GM19438 (cell line): ENCODE results near the gene SUCLG1.
"Not testable (repeated sequence)": the region's sequence is repeated elsewhere in the genome, so short reads cannot be mapped to it uniquely, and the experiment has no call there.

Experiments used
- ATAC-seq: cut with Tn5 transposase; IDR thresholded peaks from one replicate; pipeline ENCODE4 v1.9.1; 2021; ENCODE audit warnings: low read depth; ENCODE audit not compliant: unreplicated experiment

SUCLG1 gene

DNA sequence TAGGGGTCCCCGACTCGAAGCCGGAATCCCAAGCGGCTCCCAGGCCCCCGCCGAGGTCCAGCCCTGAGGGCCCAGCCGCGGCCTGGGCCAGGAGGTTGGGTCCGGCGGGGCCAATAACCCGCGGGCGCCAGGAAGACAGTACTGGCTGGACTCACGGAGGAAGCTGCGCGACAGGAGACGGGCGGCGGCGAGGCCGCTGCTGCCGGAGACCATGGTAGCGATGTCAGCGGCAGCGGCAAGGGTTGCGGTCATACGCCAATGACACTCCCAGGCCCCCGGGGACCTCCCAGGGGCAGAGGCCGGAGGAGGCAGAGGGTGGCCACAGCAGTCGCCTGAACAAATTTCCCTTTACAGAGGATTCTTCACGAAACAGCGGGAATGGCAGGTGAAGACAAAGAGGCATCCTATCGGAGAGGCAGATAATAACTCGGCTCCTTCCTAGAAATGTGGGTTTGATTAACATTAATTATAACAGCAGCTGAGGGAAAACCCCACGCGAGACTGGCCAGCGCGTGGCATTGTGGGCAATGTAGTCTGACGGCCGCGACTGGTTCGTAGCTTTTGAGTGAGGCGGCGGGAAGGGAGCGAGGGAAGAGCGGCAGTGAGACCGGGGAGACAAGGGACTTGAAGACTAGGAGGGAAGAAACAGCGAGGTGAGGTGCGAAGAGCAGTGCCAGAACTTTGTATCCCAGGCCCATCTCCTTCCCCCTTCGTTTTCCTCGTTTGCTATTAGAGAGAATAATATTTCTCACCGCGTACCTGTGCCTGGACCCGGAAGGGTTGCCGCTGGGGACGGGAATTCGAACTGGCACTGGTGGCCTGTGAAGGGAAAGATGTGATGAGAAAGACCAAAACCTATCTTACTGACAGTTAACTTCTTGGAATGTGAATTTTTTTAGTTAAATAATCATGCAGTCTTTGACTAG is at the start of gene SUCLG1:
Gene SUCLG1 (minus strand): TSS at position 263 of the 926 bp plus-strand sequence. CDS start 11 bp downstream, at position 252.
- peak; percentile 96 for ATAC-seq

DNA sequence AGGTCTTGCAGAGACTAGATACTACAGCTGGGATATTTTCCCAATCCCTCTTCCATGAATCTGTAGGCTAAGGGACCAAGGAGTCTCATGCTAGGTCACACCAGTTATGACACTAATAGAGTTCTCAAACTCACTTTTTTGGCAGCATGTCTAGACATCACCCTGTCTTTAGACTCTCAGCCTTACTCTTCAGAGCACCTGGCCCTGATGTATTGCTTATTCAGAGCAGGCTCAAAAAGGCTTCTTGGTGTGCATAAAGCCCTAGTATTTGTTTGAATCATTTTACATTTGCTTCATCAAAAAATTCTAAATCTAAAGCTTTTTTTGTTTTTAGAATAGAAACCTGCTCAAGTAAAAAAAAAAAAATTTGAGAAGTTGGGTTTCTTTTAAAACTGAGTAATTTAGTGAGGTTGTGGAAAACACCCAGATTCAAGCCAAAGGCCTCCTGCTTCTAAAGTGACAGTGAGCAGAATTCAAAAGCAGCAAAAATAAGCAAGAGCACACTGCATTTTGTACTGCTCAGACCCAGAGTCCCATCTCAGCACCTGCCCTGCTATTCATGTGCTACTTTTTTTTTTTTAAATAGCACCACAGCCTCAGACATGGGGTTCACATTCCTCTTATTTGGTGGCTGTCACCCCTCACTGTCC is 39.2 kb upstream of the SUCLG1 start:
- no peak for ATAC-seq

DNA sequence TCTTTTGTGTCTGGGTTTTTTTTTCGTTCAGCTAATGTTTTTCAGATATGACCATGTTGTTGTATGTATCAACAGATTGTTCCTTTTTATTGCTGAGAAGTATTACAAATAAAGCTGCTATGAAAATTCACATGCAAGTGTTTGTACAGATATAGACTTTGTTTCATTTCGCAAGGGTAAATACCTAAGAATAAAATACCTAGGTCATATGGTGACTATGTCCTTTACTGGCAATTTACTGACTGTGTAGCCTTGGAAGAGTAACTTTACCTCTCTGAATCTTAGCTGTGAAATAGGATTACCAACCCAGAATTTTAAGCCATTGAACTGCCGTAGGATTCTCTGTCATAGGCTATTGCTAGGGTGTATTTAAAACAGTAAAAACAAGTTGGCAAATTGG is 38.2 kb upstream of the SUCLG1 start:
- no peak for ATAC-seq

DNA sequence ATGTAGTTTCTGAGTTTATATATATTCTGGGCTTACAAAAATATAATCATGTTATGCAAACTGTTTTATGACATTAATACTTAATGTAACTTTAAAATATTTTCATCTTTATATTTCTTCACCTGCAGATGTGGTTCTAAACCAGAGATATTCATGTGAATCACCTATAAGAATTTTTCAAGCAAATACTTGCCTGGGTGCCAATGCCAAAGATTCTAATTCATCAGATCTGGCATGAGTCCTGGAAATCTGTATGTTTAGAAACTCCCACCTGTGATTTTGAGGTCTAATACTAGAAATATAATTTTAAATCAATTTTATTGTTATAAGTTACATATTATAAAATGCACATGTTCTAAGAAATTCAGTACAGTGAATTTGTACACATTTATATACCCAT is 37.3 kb upstream of the SUCLG1 start:
- no peak for ATAC-seq

DNA sequence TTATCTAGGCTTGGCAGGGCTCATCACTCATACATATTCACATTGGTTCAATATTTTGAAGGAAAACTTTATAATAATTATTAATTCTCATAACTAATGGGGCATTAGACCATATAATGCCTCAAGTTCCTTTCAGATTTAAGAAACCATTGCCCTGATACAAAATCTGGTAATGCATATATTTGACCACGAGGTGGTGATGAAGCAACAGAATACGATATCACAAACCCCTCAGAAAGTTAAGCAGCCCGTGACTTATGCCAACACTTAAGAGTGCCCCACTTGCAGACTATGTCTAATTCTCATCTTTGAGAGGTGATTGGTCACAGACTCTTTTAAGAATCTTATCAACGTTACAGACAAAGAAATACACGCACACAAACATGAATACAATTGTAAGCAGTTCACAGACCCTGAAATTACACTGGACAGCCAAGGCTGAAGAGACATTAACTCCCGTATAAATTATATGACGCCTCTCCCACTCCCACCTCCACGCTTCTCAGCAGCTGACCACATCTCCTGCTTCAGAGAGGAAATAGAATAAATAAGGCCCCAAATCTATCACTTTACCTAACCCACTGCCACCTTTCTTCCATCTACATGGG is 36.6 kb upstream of the SUCLG1 start:
- peak; percentile 65 for ATAC-seq

DNA sequence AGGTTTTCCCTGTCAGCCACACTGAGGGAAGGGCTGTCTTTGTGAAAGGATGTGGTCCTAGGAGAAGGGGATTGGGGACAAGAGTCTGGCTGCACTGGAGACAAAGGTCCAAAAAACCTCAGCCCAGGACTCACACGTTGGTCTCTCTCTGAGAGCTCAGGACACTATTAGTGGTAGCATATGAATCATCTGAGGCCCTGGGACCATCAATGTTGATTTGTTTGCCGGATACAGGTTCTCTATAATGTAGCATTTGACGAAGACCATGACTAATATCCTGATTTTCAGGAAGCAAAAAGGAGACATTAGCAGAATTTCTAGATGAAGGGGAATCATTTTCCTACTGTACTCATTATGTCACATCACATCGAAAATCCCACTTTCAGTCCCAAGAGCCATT is 35.0 kb upstream of the SUCLG1 start:
- no peak for ATAC-seq

DNA sequence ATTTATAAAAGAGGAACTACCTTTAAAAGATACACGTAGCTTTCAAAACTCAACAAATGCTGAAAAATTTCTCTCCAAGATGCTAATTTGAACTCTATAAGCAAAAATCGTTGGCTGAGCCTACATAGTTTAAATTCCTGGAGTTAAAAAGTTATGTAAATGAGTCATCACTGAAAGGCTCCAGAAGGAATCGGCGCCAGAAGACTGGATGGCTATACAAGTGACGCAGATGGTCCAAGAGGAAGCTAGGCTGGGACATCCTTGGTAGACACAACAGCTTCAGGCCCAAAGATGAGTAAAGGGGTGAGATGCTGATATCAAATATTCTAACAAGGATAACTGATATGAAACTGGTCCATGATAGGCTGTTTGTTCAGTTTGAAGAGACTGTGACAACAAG is 34.4 kb upstream of the SUCLG1 start:
- ATAC-seq = no peak

DNA sequence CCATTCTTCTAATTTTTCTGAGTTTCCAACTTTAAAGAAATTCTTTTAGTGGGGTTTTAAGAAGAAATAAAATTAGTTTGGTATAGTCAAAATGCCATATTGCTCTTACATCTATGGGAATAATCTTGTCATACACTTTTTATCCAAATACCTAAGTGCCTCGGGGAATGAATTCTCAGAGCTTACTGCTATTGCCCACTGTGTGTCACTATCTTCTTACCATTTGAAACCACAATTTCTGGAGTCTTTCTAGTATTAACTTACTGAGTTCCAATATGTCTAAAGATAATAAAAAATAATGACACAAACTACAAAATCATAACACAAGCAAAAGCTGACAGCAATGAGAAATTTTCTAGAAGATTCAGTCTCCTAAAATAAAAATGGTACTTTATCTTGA is 33.5 kb upstream of the SUCLG1 start:
- ATAC-seq = no peak

DNA sequence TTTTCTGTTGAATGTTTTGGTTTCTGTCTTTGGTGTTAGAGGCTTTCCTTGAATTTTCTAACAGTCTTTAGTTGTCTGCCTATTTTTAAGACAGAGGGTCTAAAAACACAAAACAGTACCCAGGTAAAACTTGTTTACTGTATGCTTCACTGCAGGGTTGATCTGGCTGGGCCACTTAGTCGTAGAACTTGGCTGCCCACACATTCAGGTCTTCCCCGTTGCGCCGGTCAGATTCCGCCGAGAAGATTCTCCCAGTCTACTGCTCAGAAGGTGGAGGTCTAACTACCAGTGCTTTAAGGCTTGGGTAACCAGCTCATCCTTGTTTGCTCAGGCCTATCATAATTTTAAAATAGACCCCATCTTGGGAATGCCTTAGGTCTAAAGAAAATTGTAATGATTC is 32.7 kb upstream of the SUCLG1 start:
- no peak for ATAC-seq

DNA sequence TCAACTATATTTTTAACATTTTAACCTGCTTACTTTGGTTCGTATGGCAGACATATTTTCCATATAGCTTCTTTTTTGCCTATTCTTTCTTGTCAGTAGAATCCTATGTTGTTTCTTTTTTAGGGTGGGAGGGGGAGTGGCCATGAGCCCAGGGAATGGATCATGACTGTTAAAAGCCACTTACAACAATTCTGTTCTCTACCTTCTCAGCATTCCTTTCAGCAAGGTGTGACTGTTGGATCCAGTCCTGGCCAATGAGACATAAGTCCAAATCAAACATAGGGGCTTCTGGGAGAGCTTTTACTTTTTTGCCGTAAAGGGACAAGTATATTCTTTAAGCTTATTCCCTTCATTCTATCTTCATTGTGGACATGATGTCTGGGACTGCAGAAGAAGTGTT is 32.2 kb upstream of the SUCLG1 start:
- ATAC-seq = no peak

DNA sequence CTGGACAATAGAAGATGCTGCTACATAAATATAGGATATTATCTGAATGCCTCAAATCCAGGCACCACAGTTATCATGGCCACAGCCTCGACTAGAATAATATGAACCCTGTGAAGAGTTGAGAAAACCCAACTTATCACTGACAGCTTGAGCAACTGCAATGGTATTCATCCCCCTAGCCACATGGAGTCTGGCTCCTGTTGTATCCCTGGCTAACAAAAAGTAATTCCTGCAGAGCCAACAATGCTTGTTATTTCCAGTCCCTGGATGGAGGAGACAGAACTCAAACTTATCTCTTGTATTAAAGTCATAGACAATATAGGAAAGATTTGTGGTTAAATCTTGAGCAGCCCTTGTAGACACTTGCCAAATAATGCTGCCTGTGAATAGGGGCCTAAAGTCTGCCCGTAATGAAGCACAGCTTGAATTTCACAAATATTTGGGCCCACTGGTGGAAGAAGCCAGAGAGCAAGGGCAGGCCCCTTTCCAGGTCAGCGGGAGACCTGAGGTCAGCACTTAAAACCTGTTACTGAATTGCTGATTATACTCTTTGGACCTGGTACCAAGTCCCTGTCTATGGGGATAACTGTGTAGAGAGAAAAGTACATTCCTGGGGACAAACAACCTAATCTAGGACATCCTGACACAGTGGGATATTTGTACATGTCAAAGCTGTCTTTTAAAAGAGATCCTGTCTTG is 28.4 kb upstream of the SUCLG1 start:
- ATAC-seq = no peak

DNA sequence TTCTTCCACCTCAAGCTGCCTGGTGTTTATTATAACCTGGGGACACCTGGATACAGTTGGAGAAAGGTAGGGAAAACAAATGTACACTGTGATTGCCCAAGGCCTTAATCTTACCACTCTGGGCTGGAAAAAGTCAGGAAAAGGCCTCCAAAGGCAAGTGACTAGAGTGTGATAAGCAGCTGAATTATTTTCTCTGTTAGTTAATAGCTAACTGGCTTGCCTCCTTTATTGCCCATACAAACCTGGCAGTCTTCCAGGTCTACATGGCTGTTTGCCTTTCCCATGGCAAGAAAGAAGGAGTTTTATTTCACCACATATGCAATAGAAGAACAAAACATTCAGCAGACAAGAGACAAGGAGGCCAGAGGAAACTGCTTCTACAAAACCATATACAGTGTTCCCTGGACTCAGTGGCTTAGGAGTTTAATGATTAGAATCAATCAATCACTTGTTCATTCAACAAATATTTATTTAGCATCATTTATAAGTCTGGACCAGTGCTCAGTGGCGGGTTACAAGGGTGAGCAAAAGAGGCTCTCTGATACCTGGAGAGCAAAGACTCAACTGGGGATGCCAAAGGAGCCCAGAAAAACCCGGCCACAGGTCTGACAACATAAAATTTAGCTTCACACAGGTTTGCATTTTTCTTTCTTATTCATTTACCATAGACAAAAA is 27.5 kb upstream of the SUCLG1 start:
- no peak for ATAC-seq

DNA sequence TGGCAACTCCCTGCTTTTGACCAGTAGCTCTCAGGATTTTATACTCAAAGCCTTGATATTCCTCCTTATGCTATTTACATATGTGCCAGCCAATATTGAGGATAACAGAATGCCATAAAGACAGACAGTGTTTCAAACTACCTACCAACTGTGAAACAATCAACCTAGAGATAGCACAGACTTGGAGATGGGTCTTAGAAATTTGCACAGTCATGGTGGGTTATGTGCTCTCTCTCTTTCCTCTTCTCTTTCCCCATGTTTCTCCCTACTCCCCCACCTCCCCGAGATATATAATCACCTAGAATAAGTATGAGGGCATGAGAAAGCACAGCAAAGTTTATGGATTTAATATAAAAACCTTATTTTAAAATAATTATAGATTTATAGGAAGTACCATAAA is 24.2 kb upstream of the SUCLG1 start:
- ATAC-seq = no peak

DNA sequence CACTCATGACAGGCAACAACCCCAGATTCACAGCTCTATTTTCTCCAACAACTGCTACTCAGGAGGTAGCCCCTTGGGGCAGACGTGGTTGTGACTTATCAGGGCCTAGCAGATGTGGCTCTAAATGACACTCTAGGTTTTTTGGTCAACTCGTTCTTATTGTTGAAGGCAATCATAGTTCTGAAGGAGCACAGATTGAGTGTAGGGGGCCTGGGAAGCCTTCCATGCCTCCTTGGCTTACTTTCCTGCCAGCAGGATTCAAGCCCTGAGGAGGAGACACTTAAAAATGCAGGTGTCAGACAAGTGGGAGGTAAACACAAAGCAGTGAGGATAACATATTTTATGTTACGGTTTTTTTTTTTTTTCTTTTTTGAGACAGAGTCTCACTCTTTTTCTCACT is 23.5 kb upstream of the SUCLG1 start:
- no peak for ATAC-seq

DNA sequence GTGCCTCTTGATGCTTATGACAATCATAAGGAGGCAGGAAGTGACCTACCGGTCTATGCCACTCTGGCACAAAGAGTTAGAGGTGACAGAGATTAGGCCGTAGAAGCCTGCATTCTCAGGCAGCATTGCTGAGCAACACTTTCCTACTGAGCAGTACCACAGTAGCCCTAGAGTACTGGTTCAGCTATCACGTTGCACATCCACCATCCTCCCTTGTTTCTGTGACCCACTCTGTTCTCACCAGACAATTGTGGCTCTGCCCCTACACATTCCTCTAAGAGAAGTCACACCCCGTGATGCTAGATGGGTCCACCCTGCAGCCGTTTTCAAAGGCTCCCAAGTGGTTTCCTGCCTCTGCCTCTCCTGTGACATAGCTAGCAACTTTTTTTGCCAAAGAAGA is 22.6 kb upstream of the SUCLG1 start:
- no peak for ATAC-seq

DNA sequence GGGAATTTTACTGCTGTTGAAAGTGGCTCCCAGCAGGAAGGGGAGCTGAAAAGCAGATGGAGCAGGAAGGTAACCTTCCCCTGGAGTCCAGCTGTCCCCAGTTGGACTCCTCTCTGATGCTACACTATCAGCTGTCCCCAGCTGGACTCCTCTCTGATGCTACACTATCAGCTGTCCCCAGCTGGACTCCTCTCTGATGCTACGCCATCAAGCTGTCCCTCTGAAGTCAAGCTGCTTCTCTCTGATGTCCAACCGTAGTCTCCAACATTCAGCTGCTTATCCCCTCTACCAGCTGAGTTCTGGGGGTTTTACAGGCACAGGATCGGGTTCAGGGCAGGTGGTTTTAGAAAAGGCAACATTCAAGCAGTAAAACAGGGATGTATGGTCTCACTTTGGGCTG is 19.8 kb upstream of the SUCLG1 start:
- no peak for ATAC-seq

DNA sequence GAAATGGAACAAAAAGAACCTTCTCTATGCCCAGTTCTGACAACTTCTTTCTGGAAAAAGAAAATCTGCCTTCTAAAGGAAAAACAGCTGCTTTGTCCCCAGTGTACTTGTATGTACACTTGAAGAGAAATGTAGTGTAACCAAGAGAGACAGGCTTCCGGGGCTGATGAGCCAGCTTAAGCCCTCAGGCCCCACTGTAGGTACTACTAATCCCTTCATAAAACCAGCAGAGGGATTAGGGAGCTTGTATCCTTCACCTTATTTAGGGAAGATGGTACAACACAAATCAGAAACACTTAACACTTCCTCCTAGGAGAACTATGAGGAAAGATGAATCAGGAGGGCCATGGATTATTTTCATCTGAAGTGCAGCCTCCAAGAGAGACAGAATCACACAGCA is 18.8 kb upstream of the SUCLG1 start:
- no peak for ATAC-seq

DNA sequence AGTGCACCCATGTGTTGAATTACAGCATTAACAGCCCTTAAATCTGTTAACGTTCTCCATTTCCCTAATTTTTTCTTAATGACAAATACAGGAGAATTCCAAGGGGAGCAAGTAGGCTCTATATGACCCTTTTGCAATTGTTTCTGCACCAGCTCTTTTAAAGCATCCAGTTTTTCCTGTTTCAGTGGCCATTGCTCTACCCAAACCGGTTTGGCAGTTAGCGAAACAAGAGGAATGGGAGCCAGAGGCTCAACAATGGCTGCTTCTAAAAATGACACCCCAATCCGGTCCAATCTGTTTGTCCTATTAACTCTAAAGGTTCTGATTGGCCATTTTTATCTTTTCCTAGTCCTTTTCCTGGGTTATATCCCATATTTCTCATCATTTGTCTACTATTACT is 15.1 kb upstream of the SUCLG1 start:
- no peak for ATAC-seq

DNA sequence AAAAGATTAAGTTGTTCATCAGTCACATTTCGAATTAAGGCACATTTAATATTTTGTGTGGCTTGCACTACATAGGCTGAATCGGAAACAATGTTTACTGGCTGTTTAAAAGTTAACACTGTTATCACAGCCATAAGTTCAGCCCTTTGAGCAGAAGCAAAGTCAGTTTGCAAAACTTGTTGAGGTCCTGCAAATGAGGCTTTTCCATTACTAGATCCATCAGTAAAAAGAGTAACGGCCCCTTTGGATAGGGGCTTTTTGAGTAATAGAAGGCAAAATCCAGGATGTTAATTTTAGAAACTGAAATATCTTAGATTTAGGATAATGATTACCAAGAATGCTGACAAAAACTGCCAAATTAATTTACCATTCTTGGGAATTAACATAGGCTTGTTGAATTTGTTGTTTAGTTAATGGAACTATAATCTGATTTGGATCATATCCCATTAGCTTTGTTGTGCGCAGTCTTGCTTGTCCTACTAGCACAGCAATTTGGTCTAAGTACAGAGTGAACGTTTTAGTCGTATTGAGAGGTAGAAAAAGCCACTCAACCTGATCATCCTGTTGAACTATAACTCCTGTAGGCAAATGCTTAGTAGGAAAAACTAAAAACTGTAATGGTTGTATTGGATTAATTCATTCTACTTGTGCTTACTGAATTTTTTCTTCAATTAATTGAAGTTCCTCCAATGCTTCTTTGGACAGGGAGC is 13.9 kb upstream of the SUCLG1 start:
- no peak for ATAC-seq

DNA sequence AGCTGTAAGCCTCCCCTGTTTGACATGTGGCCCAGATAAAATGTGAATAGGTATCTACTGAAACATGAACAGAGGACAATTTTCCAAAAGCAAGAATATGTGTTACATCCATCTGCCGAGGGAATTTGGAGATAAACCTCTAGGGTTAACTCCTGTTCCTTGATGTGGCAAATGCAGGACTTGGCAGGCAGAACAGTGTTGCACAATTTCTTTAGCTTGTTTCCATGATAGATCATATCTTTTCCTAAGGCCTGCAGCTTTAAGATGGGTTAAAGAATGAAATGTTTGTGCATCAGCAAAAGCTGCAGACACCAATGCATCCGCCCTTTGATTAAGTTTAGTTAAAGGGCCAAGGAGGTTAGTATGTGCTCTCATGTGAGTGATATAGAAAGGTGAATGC is 13.3 kb upstream of the SUCLG1 start:
- ATAC-seq = not testable (repeated sequence)
